Endothelial cell of umbilical vein (primary cell): ENCODE measurements around the gene LAMTOR2. TPM values are rescaled to one million over a fixed set of nuclear protein-coding genes. Genes with fewer than 3 reads are reported as not detected.

Source experiments
- BruUV-seq: library from RNA; stranded (reverse); fragments of 400-500 nt; replicated peaks from 2 replicates; lab custom pipeline; 2021; lab: Mats Ljungman, UMichigan
- CTCF ChIA-PET: fragments of 300-600, 350-600 bp; sonication (Branson Sonifier 250); formaldehyde crosslinking; loops from one replicate; lab custom pipeline; 2021; ENCODE audit warnings: antibody characterized with exemption, inconsistent platforms; lab: Charles Lee
- POLR2A ChIA-PET: fragments of 300-600, 350-600 bp; sonication (Branson Sonifier 250); formaldehyde crosslinking; loops from one replicate; lab custom pipeline; 2021; ENCODE audit warnings: antibody characterized with exemption, inconsistent platforms; lab: Charles Lee
- DNase-seq: peaks from one replicate; pipeline ENCODE4 v3.0.0-alpha.2; 2011; ENCODE audit warnings: low read depth, low spot score
- FAIRE-seq: peaks from 2 replicates; lab custom pipeline; 2011; peaks lifted over from hg19 to GRCh38; lab: Jason Lieb, UNC
- H2AFZ ChIP-seq: 2 replicates; pipeline ENCODE4 v1.6.0; 2012; ENCODE audit warnings: low read depth, low read length, control low read depth, inconsistent platforms
- H3K27ac ChIP-seq: 2 replicates; pipeline ENCODE4 v1.5.1; 2011; ENCODE audit warnings: low read depth, mild to moderate bottlenecking, control low read depth, low read length, moderate library complexity; ENCODE audit not compliant: insufficient read depth
- H3K27me3 ChIP-seq, 2 experiments: 2 replicates each; pipeline versions ENCODE4 v1.6.0 to v1.6.1; 2011; ENCODE audit warnings: low read length in 2 of 2, mixed read lengths in 1 of 2; ENCODE audit not compliant: control insufficient read depth in 2 of 2, insufficient read depth in 2 of 2
- H3K36me3 ChIP-seq, 2 experiments: 2 replicates in 1 of 2; 3 replicates in 1 of 2; pipeline ENCODE4 v1.5.1; 2011; ENCODE audit warnings: low read length in 2 of 2, mild to moderate bottlenecking in 1 of 2, moderate library complexity in 1 of 2; ENCODE audit not compliant: control insufficient read depth in 2 of 2, insufficient read depth in 2 of 2; ENCODE audit errors: extremely low read depth in 1 of 2
- H3K4me1 ChIP-seq: 3 replicates; pipeline ENCODE4 v1.5.1; 2011; ENCODE audit warnings: mild to moderate bottlenecking, low read length; ENCODE audit not compliant: control insufficient read depth, insufficient read depth; ENCODE audit errors: extremely low read depth
- H3K4me2 ChIP-seq: 2 replicates; pipeline ENCODE4 v1.6.1; 2011; ENCODE audit warnings: low read length, control low read depth, mixed read lengths; ENCODE audit not compliant: insufficient read depth
- H3K4me3 ChIP-seq, 3 experiments: fragments of 200-600 bp in 1 of 3; sonication (generic), shearing (Covaris generic) in 1 of 3; replicated peaks in 1 of 3; 2 replicates each; pipeline ENCODE4 v1.5.1; 2011 to 2016; ENCODE audit warnings: control low read depth in 3 of 3, low read length in 3 of 3, mild to moderate bottlenecking in 2 of 3, inconsistent platforms in 1 of 3, low read depth in 1 of 3, moderate library complexity in 1 of 3; ENCODE audit not compliant: insufficient read depth in 1 of 3
- H3K79me2 ChIP-seq: 2 replicates; pipeline ENCODE4 v1.6.0; 2012; ENCODE audit warnings: low read length, inconsistent platforms; ENCODE audit not compliant: control insufficient read depth, insufficient read depth
- H3K9ac ChIP-seq: replicated peaks from 2 replicates; pipeline ENCODE3; 2011; ENCODE audit warnings: low read length, control low read depth; ENCODE audit not compliant: insufficient read depth; ENCODE audit errors: extremely low read depth
- H3K9me1 ChIP-seq: replicated peaks from 3 replicates; pipeline ENCODE4 v1.6.0; 2011; ENCODE audit warnings: mild to moderate bottlenecking, low read length; ENCODE audit not compliant: control insufficient read depth, insufficient read depth; ENCODE audit errors: extremely low read depth
- H3K9me3 ChIP-seq: replicated peaks from 2 replicates; pipeline ENCODE4 v1.5.1; 2012; ENCODE audit warnings: low read length, inconsistent platforms; ENCODE audit not compliant: control insufficient read depth, insufficient read depth
- H4K20me1 ChIP-seq: replicated peaks from 2 replicates; pipeline ENCODE3; 2011; ENCODE audit warnings: mild to moderate bottlenecking, low read length; ENCODE audit not compliant: control insufficient read depth, insufficient read depth; ENCODE audit errors: extremely low read depth
- CTCF ChIP-seq, 2 donors: IDR thresholded peaks; 1 replicate in 1 of 2; 2 replicates in 1 of 2; pipeline ENCODE4 v1.5.1; 2011; ENCODE audit warnings: low read length in 2 of 2, mild to moderate bottlenecking in 2 of 2, moderate library complexity in 2 of 2, control low read depth in 1 of 2, inconsistent platforms in 1 of 2, low read depth in 1 of 2; ENCODE audit not compliant: insufficient read depth in 1 of 2; ENCODE audit errors: extremely low read depth in 1 of 2
- EZH2 ChIP-seq: IDR thresholded peaks from 2 replicates; pipeline ENCODE4 v1.6.1; 2012; ENCODE audit warnings: borderline replicate concordance, low read depth, mild to moderate bottlenecking, moderate library complexity, low read length, inconsistent platforms; ENCODE audit not compliant: severe bottlenecking
- FOS ChIP-seq: IDR thresholded peaks from 2 replicates; pipeline ENCODE4 v1.6.1; 2011; ENCODE audit warnings: mild to moderate bottlenecking, low read length, moderate library complexity, borderline replicate concordance; ENCODE audit not compliant: insufficient read depth
- GATA2 ChIP-seq: IDR thresholded peaks from 2 replicates; pipeline ENCODE4 v1.7.0; 2011; ENCODE audit warnings: low read depth, mild to moderate bottlenecking, moderate library complexity, mixed read lengths, low read length; ENCODE audit not compliant: insufficient read length, insufficient read depth
- JUN ChIP-seq: IDR thresholded peaks from 2 replicates; pipeline ENCODE4 v1.6.1; 2011; ENCODE audit warnings: borderline replicate concordance, low read depth; ENCODE audit not compliant: insufficient read length, insufficient read depth
- MYC ChIP-seq: IDR thresholded peaks from one replicate; pipeline ENCODE4 v1.6.1; 2011; ENCODE audit warnings: mild to moderate bottlenecking, low read depth, low read length
- POLR2A ChIP-seq: IDR thresholded peaks from 2 replicates; pipeline ENCODE4 v1.6.1; 2012; ENCODE audit warnings: low read depth, mild to moderate bottlenecking, control low read depth, low read length
- POLR2AphosphoS5 ChIP-seq: IDR thresholded peaks from 2 replicates; pipeline ENCODE4 v1.6.1; 2012; ENCODE audit warnings: low read depth, mild to moderate bottlenecking, control low read depth, low read length, moderate library complexity; ENCODE audit not compliant: insufficient read depth
- dilution Hi-C: fragments of 300-500 bp; cut with MboI; formaldehyde crosslinking; loops from one replicate; pipeline ENCODE4 v1.15.0; 2019; ENCODE audit warnings: low sequenced_read_pairs; ENCODE audit not compliant: extremely low pct_ligation_motif_present
- intact Hi-C: fragments of 100-400 bp; cut with micrococcal nuclease; formaldehyde crosslinking; loops from one replicate; pipeline ENCODE4 v1.10.0; 2022
- polyA plus RNA-seq, 4 experiments: library from polyadenylated mRNA; depleted of rRNA in 3 of 4; stranded (reverse) in 3 of 4; unstranded in 1 of 4; fragments of >200 nt; gene quantifications; 2 replicates each; pipeline versions ENCODE4 v1.2.1 to v1.2.3, GENCODE V29; 2011 to 2012; ENCODE audit warnings: missing spikeins in 1 of 4
- total RNA-seq: library from RNA; stranded (reverse); gene quantifications from 2 replicates; pipeline ENCODE4 v1.2.3, GENCODE V29; 2021
- TF ChIP-seq, protein P1 (sequence below): IDR thresholded peaks from 2 replicates; pipeline ENCODE4 v1.6.1; 2011; ENCODE audit not compliant: insufficient read depth, insufficient read length

The LAMTOR2 gene
- total and polyA plus RNA-seq, 2 donors (not counting 3 experiments of a cell fraction or from before 2014, with no cell fraction given): 77.7 to 136 TPM

- H3K9me1 ChIP-seq: no peaks in the 10 kb centered on the region
- CTCF ChIA-PET: interaction anchor here (1.1 to 21.0 kb wide), 3 partner anchors 14 to 165 kb away, joined by 3 to 627 read pairs (median 283); partner anchors contain the start of gene LMNA
- peaks cover 57% of the 10 kb centered on the region for H3K4me1 ChIP-seq
- peak overlapping the region; percentile 23 for H3K4me2 ChIP-seq
- peak overlapping the region; percentile 6 for H2AFZ ChIP-seq
- no TSS peak for BruUV-seq
- no peaks in the 10 kb centered on the region for H3K36me3 ChIP-seq
- no peak overlapping the region for H3K4me3 ChIP-seq
- POLR2A ChIA-PET: interaction anchor here (1.0 to 2.2 kb wide), 2 partner anchors 11 to 26 kb away, joined by 3 to 17 read pairs; partner anchors contain the start of gene LMNA
- DNase-seq (peak; percentile 73), FAIRE-seq (no peak)
- no peaks in the 10 kb centered on the region for H3K79me2 ChIP-seq
- dilution Hi-C loops (no loop called here), intact Hi-C loops (loop anchor here (5.0 kb wide), 1 partner anchor 109 kb away; the partner anchor contains the start of gene PMF1)
- no peaks in the 10 kb centered on the region for H3K27me3 ChIP-seq
- no peaks in the 10 kb centered on the region for H4K20me1 ChIP-seq
- H3K9me3 ChIP-seq: no peaks in the 10 kb centered on the region
- peak overlapping the region; percentile 88 for H3K9ac ChIP-seq
- H3K27ac ChIP-seq: peak overlapping the region; percentile 97
- TF ChIP-seq POLR2A (no peak), JUN (peak; percentile 43)
Observed at GRCh38 chr1:156103521-156103947, 49.0 kb downstream of the LAMTOR2 start.

- no peaks in the 10 kb centered on the region for H3K9me1 ChIP-seq
- POLR2A ChIA-PET: interaction anchor here (1.0 to 2.2 kb wide), 2 partner anchors 10 to 26 kb away, joined by 3 to 17 read pairs; partner anchors contain the start of gene LMNA
- H3K27ac ChIP-seq: peak overlapping the region; percentile 97
- H3K4me1 ChIP-seq: peaks cover 57% of the 10 kb centered on the region
- H3K9ac ChIP-seq: peak overlapping the region; percentile 88
- H3K4me3 ChIP-seq: no peak overlapping the region
- no peak for TF ChIP-seq MYC
- no peak for TF ChIP-seq POLR2AphosphoS5
- TF ChIP-seq CTCF (IDR thresholded peaks at IDR 0.05; ENCODE audit: extremely low read depth in 1 of 2, insufficient read depth in 1 of 2, low read depth in 1 of 2, low read length in 2 of 2): no peak
- TF ChIP-seq, protein P1, sequence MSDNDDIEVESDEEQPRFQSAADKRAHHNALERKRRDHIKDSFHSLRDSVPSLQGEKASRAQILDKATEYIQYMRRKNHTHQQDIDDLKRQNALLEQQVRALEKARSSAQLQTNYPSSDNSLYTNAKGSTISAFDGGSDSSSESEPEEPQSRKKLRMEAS: no peak
- TF ChIP-seq JUN: no peak
- no peak for TF ChIP-seq EZH2
- TF ChIP-seq POLR2A: no peak
- TF ChIP-seq FOS: no peak
- no peak for TF ChIP-seq GATA2
- H4K20me1 ChIP-seq: no peaks in the 10 kb centered on the region
- H3K9me3 ChIP-seq: no peaks in the 10 kb centered on the region
- intact Hi-C loops (loop anchor here (5.0 kb wide), 1 partner anchor 108 kb away; the partner anchor contains the start of gene PMF1), dilution Hi-C loops (no loop called here)
- no peak overlapping the region for H2AFZ ChIP-seq
- FAIRE-seq: peak; percentile 92
- DNase-seq: peak; percentile 91
- no TSS peak for BruUV-seq
- peak overlapping the region; percentile 23 for H3K4me2 ChIP-seq
- no peaks in the 10 kb centered on the region for H3K36me3 ChIP-seq
- H3K27me3 ChIP-seq: no peaks in the 10 kb centered on the region
- CTCF ChIA-PET: interaction anchor here (11.8 to 21.0 kb wide), 2 partner anchors 13 to 27 kb away, joined by 283 to 627 read pairs; partner anchors contain the start of gene LMNA
- H3K79me2 ChIP-seq: no peaks in the 10 kb centered on the region
Observed at GRCh38 chr1:156104065-156104810, 49.7 kb downstream of the LAMTOR2 start.
